ENCODE results near the gene IFNA8. TPM values are rescaled to one million over a fixed set of nuclear protein-coding genes. Genes with fewer than 3 reads are reported as not detected.

Gene IFNA8
- total RNA-seq, 2 donors from 2014 or later: not detected

DNA sequence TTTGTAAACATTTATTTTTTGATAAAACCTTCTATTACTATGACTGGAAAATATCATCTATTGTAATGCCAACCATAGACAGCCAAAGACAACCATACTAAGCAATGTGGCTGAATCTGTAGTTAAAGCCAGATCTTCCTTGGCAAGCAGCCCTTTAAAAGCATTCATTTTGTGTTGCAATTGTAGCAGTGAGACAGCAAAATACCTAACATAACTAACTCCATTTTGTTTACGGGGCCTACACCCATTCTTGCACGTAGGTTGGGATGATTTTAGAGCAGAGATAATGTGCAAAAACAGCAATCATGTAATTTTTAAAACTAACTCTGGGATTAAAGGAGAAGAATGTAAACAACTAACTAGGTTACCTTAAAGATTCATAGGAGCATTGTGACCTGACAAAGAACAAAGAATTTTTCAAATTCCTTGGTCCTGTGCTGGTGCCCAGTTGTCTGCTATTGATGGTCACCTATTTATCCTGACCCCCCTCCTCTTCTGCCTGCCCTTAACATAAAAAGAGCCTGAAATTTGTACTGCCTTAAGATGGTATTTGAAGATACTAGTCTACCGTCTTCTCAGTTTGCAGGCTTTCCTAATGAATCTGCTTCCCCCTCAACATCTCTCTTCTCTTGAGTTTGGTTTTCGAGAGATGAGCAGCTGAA is 41.9 kb downstream of the IFNA8 start:
- DNase-seq (ENCODE audit: low spot score) (no peak), ATAC-seq (ENCODE audit: insufficient number of reproducible peaks, low FRiP score, low read depth) (no peak)
- H3K27ac ChIP-seq: no peak overlapping the region
- H3K4me3 ChIP-seq: no peak overlapping the region
- H3K36me3 ChIP-seq: no peaks in the 10 kb centered on the region
- H3K27me3 ChIP-seq (replicated peaks; ENCODE audit: insufficient read depth): no peaks in the 10 kb centered on the region
- TF ChIP-seq, protein P1, sequence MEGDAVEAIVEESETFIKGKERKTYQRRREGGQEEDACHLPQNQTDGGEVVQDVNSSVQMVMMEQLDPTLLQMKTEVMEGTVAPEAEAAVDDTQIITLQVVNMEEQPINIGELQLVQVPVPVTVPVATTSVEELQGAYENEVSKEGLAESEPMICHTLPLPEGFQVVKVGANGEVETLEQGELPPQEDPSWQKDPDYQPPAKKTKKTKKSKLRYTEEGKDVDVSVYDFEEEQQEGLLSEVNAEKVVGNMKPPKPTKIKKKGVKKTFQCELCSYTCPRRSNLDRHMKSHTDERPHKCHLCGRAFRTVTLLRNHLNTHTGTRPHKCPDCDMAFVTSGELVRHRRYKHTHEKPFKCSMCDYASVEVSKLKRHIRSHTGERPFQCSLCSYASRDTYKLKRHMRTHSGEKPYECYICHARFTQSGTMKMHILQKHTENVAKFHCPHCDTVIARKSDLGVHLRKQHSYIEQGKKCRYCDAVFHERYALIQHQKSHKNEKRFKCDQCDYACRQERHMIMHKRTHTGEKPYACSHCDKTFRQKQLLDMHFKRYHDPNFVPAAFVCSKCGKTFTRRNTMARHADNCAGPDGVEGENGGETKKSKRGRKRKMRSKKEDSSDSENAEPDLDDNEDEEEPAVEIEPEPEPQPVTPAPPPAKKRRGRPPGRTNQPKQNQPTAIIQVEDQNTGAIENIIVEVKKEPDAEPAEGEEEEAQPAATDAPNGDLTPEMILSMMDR (IDR thresholded peaks at IDR 0.05): no peak
- H3K4me1 ChIP-seq (ENCODE audit: control insufficient read depth in 1 of 2, low read depth in 2 of 2): no peaks in the 10 kb centered on the region
- no peaks in the 10 kb centered on the region for H3K9me3 ChIP-seq

DNA sequence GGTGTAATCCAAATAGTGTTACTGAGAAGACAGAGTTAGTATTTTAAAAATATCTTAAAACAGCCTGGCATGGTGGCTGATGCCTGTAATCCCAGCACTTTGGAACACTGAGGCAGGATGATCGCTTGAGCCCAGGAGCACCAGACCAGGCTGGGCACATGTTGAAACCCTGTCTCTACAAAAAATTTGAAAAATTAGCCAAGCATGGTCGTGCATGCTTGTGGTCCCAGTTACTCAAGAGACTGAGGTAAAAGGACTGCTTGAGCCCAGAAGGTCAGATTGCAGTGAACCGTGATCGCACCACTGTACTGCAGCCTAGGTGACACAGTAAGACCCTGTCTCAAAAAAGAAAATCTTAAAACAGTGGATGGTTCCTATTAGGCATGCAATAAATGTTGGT is 43.8 kb downstream of the IFNA8 start:
- no peak for DNase-seq (ENCODE audit: low spot score)
- H3K4me1 ChIP-seq (ENCODE audit: control insufficient read depth in 1 of 2, low read depth in 2 of 2): no peaks in the 10 kb centered on the region
- no peaks in the 10 kb centered on the region for H3K9me3 ChIP-seq
- ATAC-seq (ENCODE audit: insufficient number of reproducible peaks, low FRiP score, low read depth): no peak
- no peaks in the 10 kb centered on the region for H3K27me3 ChIP-seq (replicated peaks; ENCODE audit: insufficient read depth)
- H3K36me3 ChIP-seq: no peaks in the 10 kb centered on the region
- no peak overlapping the region for H3K27ac ChIP-seq
- no peak overlapping the region for H3K4me3 ChIP-seq
- TF ChIP-seq, protein P1 (IDR thresholded peaks at IDR 0.05): no peak

DNA sequence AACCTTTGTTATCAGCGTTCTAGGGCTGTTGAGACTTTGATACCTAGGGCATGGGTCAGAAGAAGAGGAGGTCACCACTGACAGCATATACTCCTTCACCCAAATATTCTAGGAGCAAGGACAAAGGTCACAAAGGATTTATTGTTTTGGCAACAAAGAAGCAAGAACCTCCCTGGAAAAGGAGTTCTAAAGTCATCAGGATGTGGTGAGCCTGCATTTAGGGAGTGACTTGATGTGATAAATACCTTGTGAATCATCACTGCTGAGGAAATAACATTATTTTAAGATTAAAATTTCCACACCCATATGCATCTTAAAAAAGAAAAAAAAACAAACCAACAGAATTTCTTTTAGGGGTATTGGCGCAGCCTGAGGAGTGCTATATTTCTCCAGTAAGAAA is 45.2 kb downstream of the IFNA8 start:
- TF ChIP-seq, protein P1 (IDR thresholded peaks at IDR 0.05): no peak
- DNase-seq (ENCODE audit: low spot score): no peak
- no peaks in the 10 kb centered on the region for H3K9me3 ChIP-seq
- no peaks in the 10 kb centered on the region for H3K36me3 ChIP-seq
- H3K4me1 ChIP-seq (ENCODE audit: control insufficient read depth in 1 of 2, low read depth in 2 of 2): no peaks in the 10 kb centered on the region
- no peak for ATAC-seq (ENCODE audit: insufficient number of reproducible peaks, low FRiP score, low read depth)
- no peaks in the 10 kb centered on the region for H3K27me3 ChIP-seq (replicated peaks; ENCODE audit: insufficient read depth)
- H3K27ac ChIP-seq: no peak overlapping the region
- H3K4me3 ChIP-seq: no peak overlapping the region

DNA sequence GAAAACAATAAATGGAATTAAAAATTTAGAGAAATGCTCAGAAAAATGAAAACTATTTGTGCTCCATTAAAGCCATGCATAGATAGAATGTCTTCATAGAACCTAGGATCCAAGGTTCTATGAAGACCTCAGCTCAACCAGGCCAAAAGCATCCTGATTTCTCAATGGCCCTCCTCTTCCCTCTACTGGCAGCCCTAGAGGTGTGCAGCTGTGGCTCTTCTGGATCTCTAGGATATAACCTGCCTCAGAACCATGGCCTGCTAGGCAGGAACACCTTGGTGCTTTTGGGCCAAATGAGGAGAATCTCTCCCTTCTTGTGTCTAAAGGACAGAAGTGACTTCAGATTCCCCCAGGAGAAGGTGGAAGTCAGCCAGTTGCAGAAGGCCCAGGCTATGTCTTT is 46.4 kb downstream of the IFNA8 start:
- ATAC-seq (ENCODE audit: insufficient number of reproducible peaks, low FRiP score, low read depth): no peak
- Histone ChIP-seq H3K27me3 (replicated peaks; ENCODE audit: insufficient read depth) (no peaks in the 10 kb centered on the region), H3K4me1 (ENCODE audit: control insufficient read depth in 1 of 2, low read depth in 2 of 2) (no peaks in the 10 kb centered on the region), H3K27ac (no peak overlapping the region), H3K9me3 (no peaks in the 10 kb centered on the region), H3K4me3 (no peak overlapping the region), H3K36me3 (no peaks in the 10 kb centered on the region)
- TF ChIP-seq, protein P1 (IDR thresholded peaks at IDR 0.05): peak; percentile 31
- DNase-seq (ENCODE audit: low spot score): no peak

Other genes starting within 250 kb of the IFNA8 start
- gene IFNA21, start 242.5 kb upstream of the IFNA8 start, total RNA-seq: not detected
- not detected for gene IFNA4, start 221.5 kb upstream of the IFNA8 start, total RNA-seq
- not detected for gene IFNA7, start 206.9 kb upstream of the IFNA8 start, total RNA-seq
- not detected for gene IFNA10, start 202.0 kb upstream of the IFNA8 start, total RNA-seq
- gene IFNA16, start 191.8 kb upstream of the IFNA8 start, total RNA-seq: not detected
- not detected for gene IFNA17, start 180.9 kb upstream of the IFNA8 start, total RNA-seq
- gene IFNA14, start 169.1 kb upstream of the IFNA8 start, total RNA-seq: not detected
- gene IFNA5, start 103.8 kb upstream of the IFNA8 start, total RNA-seq: 1 to 10 TPM in 1 of 2 donors, under 1 TPM in 1; 0.68 to 2.5 TPM
- 10 to 100 TPM; 14.9 to 23.4 TPM for gene KLHL9, start 73.7 kb upstream of the IFNA8 start, total RNA-seq
- not detected for gene IFNA6, start 58.2 kb upstream of the IFNA8 start, total RNA-seq
- gene IFNA13, start 41.1 kb upstream of the IFNA8 start, total RNA-seq: not detected
- not detected for gene IFNA2, start 23.7 kb upstream of the IFNA8 start, total RNA-seq
- gene IFNA1, start 31.3 kb downstream of the IFNA8 start, total RNA-seq: not detected
- gene IFNE, start 73.2 kb downstream of the IFNA8 start, total RNA-seq: not detected

All from thoracic aorta (tissue), 2 donors.